ENCODE results near the gene TBL3. TPM values are rescaled to one million over a fixed set of nuclear protein-coding genes. Genes with fewer than 3 reads are reported as not detected.
"Not testable (repeated sequence)": the region's sequence is repeated elsewhere in the genome, so short reads cannot be mapped to it uniquely, and the experiment has no call there.

Gene TBL3
- total and polyA plus RNA-seq, 2 of the 8 experiments (the other 6 are each of a cell fraction or from before 2014, with no cell fraction given) = 65.8 to 137 TPM

- WGBS, 2 experiments (ENCODE audit: extremely low coverage in 1 of 2, insufficient coverage in 1 of 2, insufficient read length in 1 of 2, insufficient replicate concordance in 2 of 2, low coverage in 1 of 2, low lambda C conversion rate in 2 of 2, missing lambda C conversion rate in 1 of 2) = 90% methylated on average over 12 of the region's 30 CpGs; no CpG with 5 or more reads in 1 of the 2 experiments
- POLR2A ChIA-PET (ENCODE audit: partially characterized antibody) = interaction anchor here (1.3 to 19.8 kb wide), 6 partner anchors 9 to 197 kb away, joined by 4 to 736 read pairs (median 58); partner anchors contain the start of genes GFER, MSRB1, NME3 and NOXO1
- H3K9ac ChIP-seq (replicated peaks in 1 of 4; ENCODE audit: extremely low read depth in 1 of 4, low read depth in 3 of 4, low read length in 3 of 4); H2BK5ac ChIP-seq (ENCODE audit: low read depth, low read length); H3K27me3 ChIP-seq (replicated peaks in 1 of 4; ENCODE audit: control insufficient read depth in 3 of 4, extremely low read depth in 1 of 4, insufficient read depth in 3 of 4, low read length in 3 of 4); H3K4me2 ChIP-seq (ENCODE audit: insufficient read depth in 1 of 2, low read depth in 2 of 2, low read length in 2 of 2); H4K5ac ChIP-seq (ENCODE audit: insufficient read length, low read depth, low read length); H3K14ac ChIP-seq (ENCODE audit: insufficient read length); H3K4ac ChIP-seq (replicated peaks; ENCODE audit: insufficient read length, low read depth, low read length); H2BK20ac ChIP-seq (ENCODE audit: low read length); H2BK120ac ChIP-seq (replicated peaks; ENCODE audit: low read depth, low read length); H3K23me2 ChIP-seq (ENCODE audit: low read depth, low read length); FAIRE-seq; H3K4me3 ChIP-seq (ENCODE audit: extremely low read depth in 1 of 4, insufficient read depth in 2 of 4, low read depth in 3 of 4, low read length in 4 of 4); H3K27ac ChIP-seq (ENCODE audit: low read depth, low read length); H2AFZ ChIP-seq (ENCODE audit: low read length); H2BK12ac ChIP-seq (ENCODE audit: low read depth, low read length); H4K20me1 ChIP-seq (replicated peaks in 1 of 2; ENCODE audit: control insufficient read depth in 1 of 2, insufficient read depth in 2 of 2, low read length in 2 of 2); DNase-seq (ENCODE audit: low read depth in 1 of 2, low spot score in 2 of 2); H2BK15ac ChIP-seq (ENCODE audit: low read length); H4K91ac ChIP-seq (replicated peaks; ENCODE audit: insufficient read length, low read length); H3K23ac ChIP-seq (ENCODE audit: insufficient read length); H3K18ac ChIP-seq (ENCODE audit: extremely low read depth, low read length); H2AK5ac ChIP-seq (ENCODE audit: low read depth, low read length); H3K79me1 ChIP-seq (ENCODE audit: low read depth, low read length); H3K56ac ChIP-seq (replicated peaks; ENCODE audit: insufficient read length, low read depth, low read length); H3K9me3 ChIP-seq (ENCODE audit: insufficient read depth in 2 of 2, low read depth in 1 of 2, low read length in 1 of 2); H4K8ac ChIP-seq (ENCODE audit: extremely low read depth, insufficient read depth, low read length): not testable (repeated sequence)
- peaks cover 0 to 12% (median under 1%) of the 10 kb centered on the region in 4 experiments; a peak in 4 of 7 replicates for H3K4me1 ChIP-seq (replicated peaks in 1 of 4; ENCODE audit: control insufficient read depth in 3 of 4, insufficient read depth in 4 of 4, low read length in 3 of 4)
- peaks cover 10 to 23% (median 19%) of the 10 kb centered on the region in 4 experiments for H3K36me3 ChIP-seq (ENCODE audit: control insufficient read depth in 2 of 4, insufficient read depth in 4 of 4, low read length in 3 of 4)
- H3K79me2 ChIP-seq (ENCODE audit: control insufficient read depth in 1 of 2, insufficient read depth in 2 of 2, low read length in 2 of 2) = peaks cover 0 to 14% of the 10 kb centered on the region in 2 experiments; a peak in 2 of 4 replicates
- CTCF ChIA-PET (ENCODE audit: partially characterized antibody) = interaction anchor here (1.1 to 1.8 kb wide), 3 partner anchors 13 to 20 kb away, joined by 3 to 8 read pairs (median 4); partner anchors contain the start of gene TBL3
These were observed 13.7 kb upstream of the TBL3 start for GRCh38 chr16:1958143-1958491.

All from H1 (cell line).